ENCODE data around the gene DIDO1. TPM values are rescaled to one million over a fixed set of nuclear protein-coding genes. Genes with fewer than 3 reads are reported as not detected.

The DIDO1 gene
- total and polyA plus RNA-seq, 2 of the 13 experiments (the other 11 are each of a cell fraction or from before 2014, with no cell fraction given): 75.0 to 75.1 TPM

DNA sequence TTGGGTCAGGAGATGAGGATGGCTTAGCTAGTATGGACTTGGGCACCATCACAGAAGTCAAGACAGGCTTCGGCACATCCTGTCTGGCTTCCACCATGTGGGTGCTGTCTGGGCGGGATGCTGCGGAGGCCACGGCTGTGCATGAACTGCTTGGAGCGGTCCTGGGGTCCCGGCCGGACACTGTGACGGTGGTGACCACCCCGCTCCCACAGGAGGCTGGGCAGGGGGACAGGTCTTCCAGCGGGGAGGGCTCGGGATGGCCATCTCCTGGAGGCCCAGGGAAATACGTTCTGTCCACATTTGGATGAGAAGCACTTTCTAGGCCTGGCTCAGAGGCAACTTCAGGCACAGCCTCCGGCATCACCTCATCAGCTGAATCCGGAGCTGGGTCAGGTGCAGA is 32.6 kb downstream of the DIDO1 start:
- Histone ChIP-seq H2AFZ (ENCODE audit: low read length) (no peak overlapping the region), H3K4me1 (ENCODE audit: insufficient read depth, low read length) (peaks cover 4% of the 10 kb centered on the region; the same call in 1 of the 2 replicates), H3K27me3 (ENCODE audit: control insufficient read depth in 1 of 2, insufficient read depth in 2 of 2, low read length in 2 of 2) (no peaks in the 10 kb centered on the region), H3K4me3 (replicated peaks in 1 of 3; ENCODE audit: insufficient read depth in 1 of 3, low read depth in 2 of 3, low read length in 3 of 3) (no peak overlapping the region), H3K9ac (ENCODE audit: insufficient read depth, low read depth, low read length) (no peak overlapping the region), H3K79me2 (ENCODE audit: insufficient read depth, low read length) (no peaks in the 10 kb centered on the region), H3K4me2 (ENCODE audit: low read depth, low read length) (no peak overlapping the region), H3K36me3 (replicated peaks in 1 of 2; ENCODE audit: control insufficient read depth in 1 of 2, insufficient read depth in 2 of 2, low read length in 2 of 2) (peaks cover 45 to 74% of the 10 kb centered on the region in 2 experiments), H3K27ac (ENCODE audit: extremely low read length, insufficient read depth, low read length) (no peak overlapping the region), H4K20me1 (ENCODE audit: insufficient read depth, low read length) (no peaks in the 10 kb centered on the region), H3K9me3 (ENCODE audit: low read length) (no peaks in the 10 kb centered on the region)
- intact Hi-C loops (cut with micrococcal nuclease; ENCODE audit: unreplicated experiment): no loop called here
- ATAC-seq: peak; percentile 39
- no peak for FAIRE-seq
- BruUV-seq (replicated peaks): no TSS peak
- CTCF ChIA-PET (ENCODE audit: low intra/inter-chr PET ratio, low total read pairs): no interaction called here
- WGBS (ENCODE audit: low lambda C conversion rate): 96% methylated on average over 10 of the region's 14 CpGs
- no peak for DNase-seq (ENCODE audit: low spot score)
- in situ Hi-C loops (cut with HindIII; ENCODE audit: extremely low pct_ligation_motif_present, low pct_unique_long_range_greater_than_20kb): no loop called here
- POLR2A ChIA-PET: no interaction called here
- TF ChIP-seq ZNF160 (CRISPR knock-in tag; IDR thresholded peaks at IDR 0.05) (no peak), RELA (CRISPR knock-in tag; IDR thresholded peaks at IDR 0.05) (no peak), ZNF563 (CRISPR knock-in tag; IDR thresholded peaks at IDR 0.05) (no peak), AGO1 (IDR thresholded peaks at IDR 0.05; ENCODE audit: low read depth, low read length, poor library complexity, severe bottlenecking) (no peak), RFX1 (IDR thresholded peaks at IDR 0.05) (no peak), ZNF878 (CRISPR knock-in tag; IDR thresholded peaks at IDR 0.05) (no peak), MEF2D (CRISPR knock-in tag; IDR thresholded peaks at IDR 0.05) (no peak), MAFK (conservative IDR thresholded peaks at IDR 0.05 in 1 of 2, IDR thresholded peaks at IDR 0.05 in 1 of 2; ENCODE audit: low read length in 2 of 2) (no peak), ZNF10 (CRISPR knock-in tag; IDR thresholded peaks at IDR 0.05; ENCODE audit: borderline replicate concordance, low read depth) (no peak), PAF1 (CRISPR knock-in tag; IDR thresholded peaks at IDR 0.05) (peak; percentile 80; the same call in 1 of the 2 replicates)
- TF ChIP-seq, protein P1, sequence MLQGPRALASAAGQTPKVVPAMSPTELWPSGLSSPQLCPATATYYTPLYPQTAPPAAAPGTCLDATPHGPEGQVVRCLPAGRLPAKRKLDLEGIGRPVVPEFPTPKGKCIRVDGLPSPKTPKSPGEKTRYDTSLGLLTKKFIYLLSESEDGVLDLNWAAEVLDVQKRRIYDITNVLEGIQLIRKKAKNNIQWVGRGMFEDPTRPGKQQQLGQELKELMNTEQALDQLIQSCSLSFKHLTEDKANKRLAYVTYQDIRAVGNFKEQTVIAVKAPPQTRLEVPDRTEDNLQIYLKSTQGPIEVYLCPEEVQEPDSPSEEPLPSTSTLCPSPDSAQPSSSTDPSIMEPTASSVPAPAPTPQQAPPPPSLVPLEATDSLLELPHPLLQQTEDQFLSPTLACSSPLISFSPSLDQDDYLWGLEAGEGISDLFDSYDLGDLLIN (CRISPR knock-in tag; IDR thresholded peaks at IDR 0.05; ENCODE audit: borderline replicate concordance): no peak
- TF ChIP-seq, protein P2, sequence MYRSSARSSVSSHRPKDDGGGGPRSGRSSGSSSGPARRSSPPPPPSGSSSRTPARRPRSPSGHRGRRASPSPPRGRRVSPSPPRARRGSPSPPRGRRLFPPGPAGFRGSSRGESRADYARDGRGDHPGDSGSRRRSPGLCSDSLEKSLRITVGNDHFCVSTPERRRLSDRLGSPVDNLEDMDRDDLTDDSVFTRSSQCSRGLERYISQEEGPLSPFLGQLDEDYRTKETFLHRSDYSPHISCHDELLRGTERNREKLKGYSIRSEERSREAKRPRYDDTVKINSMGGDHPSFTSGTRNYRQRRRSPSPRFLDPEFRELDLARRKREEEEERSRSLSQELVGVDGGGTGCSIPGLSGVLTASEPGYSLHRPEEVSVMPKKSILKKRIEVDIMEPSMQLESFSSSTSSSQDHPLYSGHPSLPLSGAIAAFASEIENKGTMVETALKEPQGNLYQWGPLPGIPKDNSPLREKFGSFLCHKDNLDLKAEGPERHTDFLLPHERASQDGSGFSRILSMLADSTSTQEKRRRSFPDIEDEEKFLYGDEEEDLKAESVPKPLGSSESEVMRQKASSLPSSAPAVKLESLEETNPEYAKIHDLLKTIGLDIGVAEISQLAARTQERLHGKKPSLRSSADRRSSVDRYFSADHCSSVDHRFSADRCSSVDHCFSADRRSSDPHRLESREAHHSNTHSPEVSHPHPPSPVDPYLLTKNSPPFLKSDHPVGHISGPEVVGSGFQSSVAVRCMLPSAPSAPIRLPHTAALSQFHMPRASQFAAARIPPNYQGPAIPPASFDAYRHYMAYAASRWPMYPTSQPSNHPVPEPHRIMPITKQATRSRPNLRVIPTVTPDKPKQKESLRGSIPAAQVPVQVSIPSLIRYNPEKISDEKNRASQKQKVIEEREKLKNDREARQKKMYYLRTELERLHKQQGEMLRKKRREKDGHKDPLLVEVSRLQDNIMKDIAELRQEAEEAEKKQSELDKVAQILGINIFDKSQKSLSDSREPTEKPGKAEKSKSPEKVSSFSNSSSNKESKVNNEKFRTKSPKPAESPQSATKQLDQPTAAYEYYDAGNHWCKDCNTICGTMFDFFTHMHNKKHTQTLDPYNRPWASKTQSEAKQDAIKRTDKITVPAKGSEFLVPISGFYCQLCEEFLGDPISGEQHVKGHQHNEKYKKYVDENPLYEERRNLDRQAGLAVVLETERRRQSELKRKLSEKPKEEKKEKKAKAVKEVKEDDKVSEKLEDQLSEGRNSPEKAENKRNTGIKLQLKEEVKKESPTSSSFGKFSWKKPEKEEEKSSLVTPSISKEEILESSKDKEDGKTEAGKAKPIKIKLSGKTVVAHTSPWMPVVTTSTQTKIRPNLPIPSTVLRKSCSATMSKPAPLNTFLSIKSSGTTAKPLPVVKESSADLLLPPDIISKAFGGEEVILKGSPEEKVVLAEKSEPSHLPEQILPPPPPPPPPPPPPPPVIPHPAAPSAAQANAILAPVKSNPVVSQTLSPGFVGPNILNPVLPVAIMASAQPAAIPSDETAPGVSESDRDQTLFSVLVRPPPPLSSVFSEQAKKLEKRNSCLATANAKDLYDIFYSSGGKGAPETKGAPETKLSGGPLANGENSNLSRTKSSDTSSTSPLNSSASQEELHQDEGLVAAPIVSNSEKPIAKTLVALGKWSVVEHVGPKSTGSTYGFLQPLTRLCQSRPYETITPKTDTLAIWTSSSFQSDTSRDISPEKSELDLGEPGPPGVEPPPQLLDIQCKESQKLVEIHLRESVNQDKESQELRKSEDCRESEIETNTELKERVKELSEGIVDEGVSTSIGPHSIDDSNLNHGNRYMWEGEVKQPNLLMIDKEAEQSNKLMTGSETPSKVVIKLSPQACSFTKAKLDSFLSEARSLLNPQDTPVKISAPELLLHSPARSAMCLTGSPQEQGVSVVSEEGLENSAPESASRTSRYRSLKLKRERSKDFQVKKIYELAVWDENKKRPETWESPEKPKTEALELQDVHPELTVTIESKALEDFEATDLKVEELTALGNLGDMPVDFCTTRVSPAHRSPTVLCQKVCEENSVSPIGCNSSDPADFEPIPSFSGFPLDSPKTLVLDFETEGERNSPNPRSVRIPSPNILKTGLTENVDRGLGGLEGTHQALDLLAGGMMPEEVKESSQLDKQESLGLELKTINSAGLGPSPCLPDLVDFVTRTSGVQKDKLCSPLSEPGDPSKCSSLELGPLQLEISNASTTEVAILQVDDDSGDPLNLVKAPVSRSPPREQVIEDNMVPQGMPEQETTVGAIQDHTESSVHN (CRISPR knock-in tag; IDR thresholded peaks at IDR 0.05): no peak
- TF ChIP-seq, protein P3, sequence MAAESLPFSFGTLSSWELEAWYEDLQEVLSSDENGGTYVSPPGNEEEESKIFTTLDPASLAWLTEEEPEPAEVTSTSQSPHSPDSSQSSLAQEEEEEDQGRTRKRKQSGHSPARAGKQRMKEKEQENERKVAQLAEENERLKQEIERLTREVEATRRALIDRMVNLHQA (CRISPR knock-in tag; IDR thresholded peaks at IDR 0.05): no peak
- TF ChIP-seq, protein P4, sequence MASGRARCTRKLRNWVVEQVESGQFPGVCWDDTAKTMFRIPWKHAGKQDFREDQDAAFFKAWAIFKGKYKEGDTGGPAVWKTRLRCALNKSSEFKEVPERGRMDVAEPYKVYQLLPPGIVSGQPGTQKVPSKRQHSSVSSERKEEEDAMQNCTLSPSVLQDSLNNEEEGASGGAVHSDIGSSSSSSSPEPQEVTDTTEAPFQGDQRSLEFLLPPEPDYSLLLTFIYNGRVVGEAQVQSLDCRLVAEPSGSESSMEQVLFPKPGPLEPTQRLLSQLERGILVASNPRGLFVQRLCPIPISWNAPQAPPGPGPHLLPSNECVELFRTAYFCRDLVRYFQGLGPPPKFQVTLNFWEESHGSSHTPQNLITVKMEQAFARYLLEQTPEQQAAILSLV (CRISPR knock-in tag; IDR thresholded peaks at IDR 0.05; ENCODE audit: borderline replicate concordance): no peak

Measured in HepG2 (cell line).